KBM-7 (cell line): ENCODE data around the gene UGT1A5.

Experiments used
- DNase-seq: peaks from one replicate; pipeline ENCODE4 v3.0.0-alpha.2; 2015
- in situ Hi-C: fragments of 300-500 bp; cut with MboI; formaldehyde crosslinking; loops from 2 replicates; pipeline ENCODE4 v1.14.3; 2020; ENCODE audit warnings: low sequenced_read_pairs, low pct_unique_long_range_greater_than_20kb, mixed read lengths

The UGT1A5 gene

GRCh38 chr2:233712611-233713261 is at the start of gene UGT1A5:
UGT1A5 (plus strand) TSS chr2:233712907; CDS start chr2:233712992, 85 bp downstream.
- in situ Hi-C loops = no loop called here
- DNase-seq = no peak

- in situ Hi-C loops = no loop called here
- no peak for DNase-seq
Observed at GRCh38 chr2:233663911-233664310, 48.8 kb upstream of the UGT1A5 start.

- in situ Hi-C loops = no loop called here
- no peak for DNase-seq
Observed at GRCh38 chr2:233668605-233669260, 44.0 kb upstream of the UGT1A5 start.

- DNase-seq = no peak
- in situ Hi-C loops = no loop called here
Observed at GRCh38 chr2:233671290-233672161, 41.2 kb upstream of the UGT1A5 start, which contains the start of gene UGT1A9. UGT1A9 (plus strand) TSS chr2:233671898; CDS start chr2:233671935, 37 bp downstream.

- DNase-seq = no peak
- in situ Hi-C loops = no loop called here
Observed at GRCh38 chr2:233672886-233673285, 39.8 kb upstream of the UGT1A5 start.

- in situ Hi-C loops = no loop called here
Observed at GRCh38 chr2:233673896-233674295, 38.8 kb upstream of the UGT1A5 start.

GRCh38 chr2:233674314-233674713 is 38.4 kb upstream of the UGT1A5 start:
- DNase-seq = no peak
- in situ Hi-C loops = no loop called here

More at GRCh38 chr2:233673896-233674295, 38.8 kb upstream of the UGT1A5 start:
- no peak for DNase-seq

- DNase-seq = no peak
- in situ Hi-C loops = no loop called here
Observed at GRCh38 chr2:233674995-233675394, 37.7 kb upstream of the UGT1A5 start.

GRCh38 chr2:233676046-233676445 is 36.7 kb upstream of the UGT1A5 start:
- DNase-seq = no peak
- in situ Hi-C loops = no loop called here

- DNase-seq = no peak
- in situ Hi-C loops = no loop called here
Observed at GRCh38 chr2:233679196-233679595, 33.5 kb upstream of the UGT1A5 start.

- no peak for DNase-seq
- in situ Hi-C loops = no loop called here
Observed at GRCh38 chr2:233680361-233681045, 32.2 kb upstream of the UGT1A5 start.

- DNase-seq = no peak
- in situ Hi-C loops = no loop called here
Observed at GRCh38 chr2:233681521-233682099, 31.1 kb upstream of the UGT1A5 start, which contains the start of gene UGT1A7. UGT1A7 (plus strand) TSS chr2:233681901; CDS start chr2:233681938, 37 bp downstream.

- no peak for DNase-seq
- in situ Hi-C loops = no loop called here
Observed at GRCh38 chr2:233684640-233685039, 28.1 kb upstream of the UGT1A5 start.

- no peak for DNase-seq
- in situ Hi-C loops = no loop called here
Observed at GRCh38 chr2:233686928-233687327, 25.8 kb upstream of the UGT1A5 start.

- no peak for DNase-seq
- in situ Hi-C loops = no loop called here
Observed at GRCh38 chr2:233688341-233688740, 24.4 kb upstream of the UGT1A5 start.

GRCh38 chr2:233689031-233689430 is 23.7 kb upstream of the UGT1A5 start:
- no peak for DNase-seq
- in situ Hi-C loops = no loop called here

GRCh38 chr2:233689501-233689900 is 23.2 kb upstream of the UGT1A5 start:
- in situ Hi-C loops = no loop called here
- DNase-seq = no peak

GRCh38 chr2:233690444-233690843 is 22.3 kb upstream of the UGT1A5 start:
- DNase-seq = no peak
- in situ Hi-C loops = no loop called here
